Measurements from ENCODE around the gene HDAC7.
A peak's percentile ranks its signal among the peaks of the same experiment; 100 is the strongest.

Gene HDAC7

DNA sequence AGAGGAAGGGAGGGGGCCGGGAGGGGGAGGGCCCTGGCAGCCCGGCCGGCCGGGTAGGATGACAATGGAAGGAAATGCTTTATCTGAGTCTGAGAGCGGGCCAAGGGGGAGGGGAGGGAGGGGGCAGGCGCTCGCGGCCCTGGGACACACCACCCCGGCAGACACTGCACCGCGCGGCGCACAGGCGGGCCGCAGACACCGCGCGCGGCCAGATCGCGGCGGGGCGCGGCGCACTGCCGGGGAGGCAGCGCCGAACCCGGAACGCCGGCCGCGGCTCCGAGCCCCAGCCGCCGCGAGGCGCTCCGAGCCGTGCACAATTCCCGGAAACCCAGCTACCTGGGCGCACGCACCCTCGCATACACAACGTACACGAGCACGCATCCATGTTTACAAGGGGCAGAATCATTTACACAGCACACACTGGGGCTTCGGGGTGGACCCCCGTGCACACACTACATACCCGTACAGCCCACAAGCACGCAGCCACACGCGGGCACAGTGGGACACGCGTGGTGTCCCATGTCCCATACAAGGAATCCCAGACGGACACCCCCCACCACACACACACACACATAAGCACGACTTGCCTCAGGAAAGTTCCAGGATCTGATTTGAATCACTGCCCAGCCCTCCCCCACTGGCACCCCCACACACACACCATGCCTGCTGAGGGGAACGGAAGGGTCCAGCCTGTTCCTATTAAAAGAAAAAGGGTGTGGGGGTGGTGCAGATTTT lies at the start of gene HDAC7:
TSS of gene HDAC7 (minus strand) at position 8 of the 735 bp plus-strand sequence. CDS start 118 bp downstream, outside the sequence.
- DNase-seq (ENCODE audit: low read depth in 3 of 3) = peak; percentile 57 to 68 (median 60)

DNA sequence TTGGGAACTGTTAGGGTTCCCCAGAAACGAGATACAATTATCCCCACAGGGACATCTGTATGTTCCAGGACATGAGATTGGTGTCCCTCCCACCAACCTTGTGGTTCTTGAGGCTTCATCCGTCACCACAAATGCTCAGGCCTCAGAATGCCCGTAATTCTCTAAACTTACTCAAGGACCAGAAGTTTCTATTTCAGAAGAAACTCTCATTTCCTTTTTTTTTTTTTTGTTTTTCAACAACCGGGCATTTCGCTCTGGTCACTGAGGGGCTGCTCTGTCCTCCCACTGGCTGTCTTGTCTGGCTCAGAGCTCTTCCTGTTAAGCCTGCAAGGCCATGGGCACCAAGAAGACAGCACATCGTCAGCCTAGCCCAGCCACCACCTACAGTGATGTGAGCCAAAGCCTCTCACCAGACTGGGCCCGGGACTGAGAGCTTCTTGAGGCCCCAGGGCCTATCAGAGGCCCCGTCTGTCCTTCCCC lies 48.9 kb upstream of the HDAC7 start:
- no peak for DNase-seq (ENCODE audit: low read depth in 3 of 3)

- no peak for DNase-seq (ENCODE audit: low read depth in 3 of 3)
Observed at GRCh38 chr12:47868041-47868440, 48.3 kb upstream of the HDAC7 start.

DNA sequence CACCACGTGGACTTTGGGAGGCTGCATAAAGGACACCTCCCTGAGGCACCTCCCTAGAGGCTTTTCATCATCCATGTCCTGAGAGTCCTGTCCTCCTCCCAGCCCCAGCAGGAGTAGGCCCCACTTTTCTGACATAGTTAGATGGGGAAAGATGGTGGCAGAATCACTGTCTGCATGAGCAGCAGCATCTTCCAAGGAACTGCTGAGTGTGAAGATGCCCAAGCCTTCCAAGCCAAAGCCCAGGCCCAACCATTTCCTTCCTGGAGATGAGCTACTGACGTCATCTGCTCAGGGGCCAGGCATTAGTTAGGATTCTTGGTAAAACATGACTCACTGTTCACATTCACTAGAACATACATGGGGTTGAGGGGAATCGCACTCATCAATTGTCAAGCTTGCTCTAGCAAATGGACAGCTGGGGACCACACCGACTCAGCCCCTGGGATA lies 47.8 kb upstream of the HDAC7 start:
- DNase-seq (ENCODE audit: low read depth in 3 of 3) = no peak

DNA sequence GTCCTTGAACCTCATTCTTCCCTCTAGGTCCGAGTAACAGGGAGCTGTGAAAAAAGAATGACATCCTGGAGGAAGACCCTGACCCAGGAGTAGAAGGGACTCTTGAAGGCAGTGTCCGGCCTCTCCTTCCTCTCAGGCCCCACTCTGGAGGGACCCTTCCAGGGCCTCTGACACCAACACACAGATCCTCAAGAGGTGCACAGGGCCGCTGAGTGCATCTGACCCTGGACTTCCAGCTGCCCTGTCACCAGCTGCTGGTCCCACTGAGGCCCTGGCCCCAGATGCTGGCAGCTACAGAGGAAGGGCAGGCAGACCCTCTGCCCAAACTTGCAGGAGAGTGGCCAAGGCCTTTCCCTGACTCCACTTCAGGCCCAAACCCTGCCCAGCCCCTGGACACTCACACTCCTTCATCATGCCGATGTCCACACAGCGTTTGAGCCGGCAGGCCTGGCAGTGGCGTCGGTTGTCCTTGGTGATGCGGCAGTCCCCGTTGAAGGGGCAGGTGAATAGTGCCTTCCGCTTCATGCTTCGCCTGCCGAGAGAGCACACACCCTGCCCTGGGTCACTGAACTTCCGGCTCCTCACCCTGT lies 45.0 kb upstream of the HDAC7 start:
- DNase-seq (ENCODE audit: low read depth in 3 of 3) = no peak

GRCh38 chr12:47863985-47864384 lies 44.3 kb upstream of the HDAC7 start:
- no peak for DNase-seq (ENCODE audit: low read depth in 3 of 3)

- no peak for DNase-seq (ENCODE audit: low read depth in 3 of 3)
Observed at GRCh38 chr12:47863467-47863866, 43.8 kb upstream of the HDAC7 start.

DNA sequence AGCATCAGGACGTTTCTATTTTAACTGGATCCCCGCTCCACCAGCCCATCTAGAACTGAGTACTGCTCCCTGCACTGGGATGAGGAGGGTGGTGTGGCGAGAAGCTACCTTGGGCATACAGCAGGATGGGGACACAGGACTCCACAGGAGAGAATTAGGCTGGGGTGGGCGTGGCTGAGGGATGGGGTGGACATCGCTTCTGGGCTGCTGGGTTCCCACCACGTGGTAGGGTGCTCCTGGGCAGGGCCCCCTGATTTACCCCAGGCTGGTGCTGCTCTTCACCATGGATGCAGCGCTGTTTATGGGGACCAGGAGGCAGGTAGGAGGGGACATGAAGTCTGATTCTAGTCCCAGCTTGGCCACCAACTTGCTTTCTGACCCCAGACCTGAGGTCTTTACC lies 43.2 kb upstream of the HDAC7 start:
- no peak for DNase-seq (ENCODE audit: low read depth in 3 of 3)

- DNase-seq (ENCODE audit: low read depth in 3 of 3) = no peak
Observed at GRCh38 chr12:47862167-47862750, 42.6 kb upstream of the HDAC7 start.

GRCh38 chr12:47860873-47861272 lies 41.2 kb upstream of the HDAC7 start:
- DNase-seq (ENCODE audit: low read depth in 3 of 3) = no peak

DNA sequence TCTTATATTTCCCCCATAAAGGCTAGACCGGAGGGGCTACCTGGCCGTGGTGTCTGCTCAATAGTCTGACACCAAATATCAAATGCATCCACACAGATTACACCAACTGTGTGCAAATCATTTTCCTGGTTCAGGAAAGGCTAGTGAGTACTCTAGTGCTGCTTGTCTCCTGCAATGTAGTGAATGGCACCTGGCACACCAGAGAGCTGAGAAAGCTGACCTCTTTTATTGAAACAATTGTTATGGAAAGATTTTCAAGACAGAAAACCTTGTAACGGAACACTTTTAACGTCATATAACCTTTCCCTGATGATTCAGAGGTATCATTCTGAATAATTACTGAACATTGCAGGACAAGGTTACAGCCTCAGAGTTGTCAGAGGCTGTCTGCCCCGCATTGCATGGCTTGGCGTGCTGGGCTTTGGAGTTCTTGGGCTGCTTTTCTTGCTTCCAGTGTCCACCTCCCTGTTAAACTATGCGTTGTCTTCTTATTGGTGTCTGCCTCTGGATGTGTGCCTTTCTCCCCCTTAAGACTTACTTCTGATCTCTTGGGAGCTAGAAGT lies 40.7 kb upstream of the HDAC7 start:
- DNase-seq (ENCODE audit: low read depth in 3 of 3) = no peak

GRCh38 chr12:47858511-47859266 lies 39.0 kb upstream of the HDAC7 start:
- DNase-seq (ENCODE audit: low read depth in 3 of 3) = no peak

- no peak for DNase-seq (ENCODE audit: low read depth in 3 of 3)
Observed at GRCh38 chr12:47856721-47857575, 37.2 kb upstream of the HDAC7 start.

DNA sequence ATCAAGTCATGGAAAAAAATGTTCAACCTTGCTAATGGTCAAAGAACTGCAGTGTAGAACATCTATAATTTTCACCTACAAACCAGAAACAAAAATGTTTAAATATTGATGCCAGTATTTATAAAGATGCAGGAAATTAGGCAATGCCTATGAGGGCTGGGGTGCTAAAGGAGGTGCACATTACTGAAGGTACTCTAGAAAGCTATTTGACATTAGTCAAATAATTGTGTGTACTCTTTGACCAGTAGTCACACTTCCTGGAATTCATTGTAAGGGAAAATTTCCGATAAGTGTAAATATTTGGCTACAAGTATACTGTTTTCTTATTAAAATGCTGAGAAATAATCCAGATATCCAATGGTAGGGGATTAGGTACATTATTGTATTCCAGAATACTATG lies 36.4 kb upstream of the HDAC7 start:
- no peak for DNase-seq (ENCODE audit: low read depth in 3 of 3)

- no peak for DNase-seq (ENCODE audit: low read depth in 3 of 3)
Observed at GRCh38 chr12:47855502-47855901, 35.8 kb upstream of the HDAC7 start.

DNA sequence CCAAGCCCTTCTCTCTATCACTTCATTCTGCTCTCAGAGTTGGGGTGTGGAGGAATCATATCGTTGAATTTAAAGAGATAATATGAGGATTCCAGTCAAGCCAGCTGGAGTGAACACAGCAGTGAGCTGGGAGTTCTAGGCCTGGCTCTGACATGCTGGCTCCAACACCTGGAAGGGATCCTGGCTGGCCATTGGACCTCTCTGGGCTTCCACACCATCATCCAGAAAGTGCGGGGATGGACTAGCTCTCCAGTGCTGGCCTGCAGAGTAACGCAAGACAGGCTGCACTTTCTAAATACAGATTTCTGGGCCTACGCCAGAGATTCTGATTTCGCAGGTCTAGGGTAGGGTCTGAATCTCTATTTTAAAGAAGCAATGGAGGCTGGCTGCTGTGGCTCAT lies 34.8 kb upstream of the HDAC7 start:
- no peak for DNase-seq (ENCODE audit: low read depth in 3 of 3)

DNA sequence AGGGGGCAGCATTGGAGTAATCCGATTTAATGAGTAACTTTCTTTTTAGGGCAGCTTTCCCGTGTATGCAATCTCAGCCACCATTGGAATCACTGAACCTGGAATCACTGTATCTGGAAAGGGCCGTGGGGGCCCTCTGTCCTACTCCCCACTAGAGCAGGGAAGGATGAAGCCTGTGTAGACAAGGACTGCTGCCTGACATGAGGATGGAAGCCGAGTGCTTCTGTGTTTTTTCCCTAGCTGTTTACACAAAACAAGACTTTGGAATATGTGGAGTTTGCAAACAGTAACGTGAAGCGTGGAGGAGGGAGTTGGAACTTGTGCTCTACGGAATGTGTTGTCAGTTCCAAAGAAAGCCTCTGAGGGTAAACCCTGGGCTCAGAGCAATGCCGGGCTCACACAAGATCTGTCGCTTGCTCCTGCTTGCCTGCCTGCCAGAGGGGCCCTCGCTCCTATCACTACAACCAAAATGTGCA lies 32.4 kb upstream of the HDAC7 start:
- no peak for DNase-seq (ENCODE audit: low read depth in 3 of 3)

- no peak for DNase-seq (ENCODE audit: low read depth in 3 of 3)
Observed at GRCh38 chr12:47851303-47851952, 31.7 kb upstream of the HDAC7 start.

- DNase-seq (ENCODE audit: low read depth in 3 of 3) = no peak
Observed at GRCh38 chr12:47850153-47851084, 30.7 kb upstream of the HDAC7 start.
